Activated gamma-delta T cell treated with Interleukin-2 at 50 U/mL for 16 hours (primary cell): Measurements from ENCODE around the gene TTI1.
"Not testable (repeated sequence)": the region's sequence is repeated elsewhere in the genome, so short reads cannot be mapped to it uniquely, and the experiment has no call there.

ENCODE experiments used
- DNase-seq: peaks from one replicate; pipeline ENCODE4 v3.0.0-alpha.2; 2020

TTI1 gene

GRCh38 chr20:37986873-37987601, 46.2 kb downstream of the TTI1 start:
- no peak for DNase-seq

GRCh38 chr20:37986044-37986858, 47.0 kb downstream of the TTI1 start:
- DNase-seq, result no peak

GRCh38 chr20:37984018-37984785, 49.1 kb downstream of the TTI1 start:
- no peak for DNase-seq

GRCh38 chr20:37983286-37983685, 50.0 kb downstream of the TTI1 start:
- DNase-seq, result no peak

- DNase-seq, result no peak
Measured at GRCh38 chr20:37981568-37981967, 51.7 kb downstream of the TTI1 start.

GRCh38 chr20:37980876-37981275, 52.4 kb downstream of the TTI1 start:
- no peak for DNase-seq

GRCh38 chr20:37980383-37980782, 52.9 kb downstream of the TTI1 start:
- no peak for DNase-seq

GRCh38 chr20:37979021-37979985, 54.0 kb downstream of the TTI1 start:
- DNase-seq, result no peak

GRCh38 chr20:37977786-37978185, 55.5 kb downstream of the TTI1 start:
- DNase-seq, result no peak

- no peak for DNase-seq
Measured at GRCh38 chr20:37977338-37977737, 55.9 kb downstream of the TTI1 start.

GRCh38 chr20:37976887-37977286, 56.4 kb downstream of the TTI1 start:
- no peak for DNase-seq

GRCh38 chr20:37973059-37973910, 60.0 kb downstream of the TTI1 start:
- no peak for DNase-seq

- DNase-seq, result no peak
Measured at GRCh38 chr20:37972256-37973058, 60.8 kb downstream of the TTI1 start.

GRCh38 chr20:37971561-37972127, 61.6 kb downstream of the TTI1 start:
- no peak for DNase-seq

- no peak for DNase-seq
Measured at GRCh38 chr20:37970856-37971245, 62.4 kb downstream of the TTI1 start.

GRCh38 chr20:37969949-37970855, 63.1 kb downstream of the TTI1 start:
- no peak for DNase-seq

- DNase-seq, result no peak
Measured at GRCh38 chr20:37968841-37969401, 64.3 kb downstream of the TTI1 start.

GRCh38 chr20:37963483-37963882, 69.8 kb downstream of the TTI1 start:
- DNase-seq, result not testable (repeated sequence)

- no peak for DNase-seq
Measured at GRCh38 chr20:37961066-37961465, 72.2 kb downstream of the TTI1 start.
